ENCODE measurements around the gene C19orf47. TPM values are rescaled to one million over a fixed set of nuclear protein-coding genes. Genes with fewer than 3 reads are reported as not detected.
A peak's percentile ranks its signal among the peaks of the same experiment; 100 is the strongest.

The C19orf47 gene
- total RNA-seq, 1 experiment from 2014 or later = 33.7 TPM

DNA sequence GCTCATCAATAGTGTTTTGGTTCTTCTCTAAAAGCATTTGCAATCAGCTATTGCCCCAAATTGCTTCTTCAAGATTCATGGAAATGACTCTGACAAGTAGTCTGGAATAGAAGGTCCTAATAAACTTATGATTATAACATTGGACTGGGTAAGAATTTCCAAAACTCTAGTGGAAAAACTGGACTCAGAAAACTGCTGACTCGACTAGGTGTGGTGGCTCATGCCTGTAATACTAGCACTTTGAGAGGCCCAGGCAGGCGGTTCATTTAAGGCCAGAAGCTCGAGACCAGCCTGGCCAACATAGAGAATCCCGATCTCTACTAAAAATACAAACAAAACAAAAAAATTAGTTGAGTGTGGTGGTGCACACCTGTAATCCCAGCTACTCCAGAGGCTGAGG is 47.5 kb downstream of the C19orf47 start:
- H3K27ac ChIP-seq = no peak overlapping the region
- H3K27me3 ChIP-seq = no peaks in the 10 kb centered on the region
- no peaks in the 10 kb centered on the region for H3K9me3 ChIP-seq (replicated peaks)
- DNase-seq = no peak
- H3K4me1 ChIP-seq = no peaks in the 10 kb centered on the region
- H3K36me3 ChIP-seq = no peaks in the 10 kb centered on the region
- no peak overlapping the region for H3K4me3 ChIP-seq

DNA sequence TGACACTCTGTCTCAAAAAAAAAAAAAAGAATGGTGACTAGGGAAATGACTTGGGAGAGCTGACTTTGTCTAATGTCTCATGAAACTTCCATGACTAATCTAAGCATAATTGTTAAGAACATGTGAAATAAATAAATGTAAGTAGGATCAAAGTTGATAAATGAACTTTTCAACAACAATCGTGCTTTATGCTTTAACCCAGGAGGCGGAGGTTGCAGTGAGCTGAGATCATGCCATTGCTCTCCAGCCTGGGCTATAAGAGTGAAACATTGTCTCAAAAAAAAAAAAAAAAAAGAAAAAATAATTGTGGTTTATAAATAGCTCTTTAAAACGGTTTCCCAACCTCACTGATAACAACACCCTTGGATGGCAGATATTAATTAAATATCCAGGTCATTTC is 50.2 kb downstream of the C19orf47 start:
- Histone ChIP-seq H3K36me3 (no peaks in the 10 kb centered on the region), H3K27me3 (no peaks in the 10 kb centered on the region), H3K4me1 (no peaks in the 10 kb centered on the region), H3K9me3 (replicated peaks) (no peaks in the 10 kb centered on the region), H3K4me3 (no peak overlapping the region), H3K27ac (no peak overlapping the region)
- no peak for DNase-seq

DNA sequence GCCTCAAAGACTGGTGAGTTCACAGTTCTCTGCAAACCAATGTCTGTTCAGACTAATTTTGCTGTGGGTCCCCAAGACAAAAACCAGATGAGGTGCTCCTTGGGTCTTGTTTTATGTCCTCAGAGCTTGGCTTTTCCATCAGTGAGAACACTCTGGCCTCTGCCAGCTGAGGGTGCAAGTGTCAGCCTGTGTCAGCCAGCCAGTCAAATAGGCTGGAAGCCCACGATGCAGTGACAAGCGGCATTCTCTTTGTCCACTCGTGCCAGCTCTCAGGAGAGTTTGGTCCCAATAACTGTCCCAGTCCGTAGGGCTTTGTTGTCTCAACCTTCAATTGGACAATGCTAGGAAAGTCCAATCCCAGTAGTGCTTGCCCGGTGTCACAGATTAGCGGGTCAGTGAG is 53.6 kb downstream of the C19orf47 start:
- H3K27ac ChIP-seq = no peak overlapping the region

DNA sequence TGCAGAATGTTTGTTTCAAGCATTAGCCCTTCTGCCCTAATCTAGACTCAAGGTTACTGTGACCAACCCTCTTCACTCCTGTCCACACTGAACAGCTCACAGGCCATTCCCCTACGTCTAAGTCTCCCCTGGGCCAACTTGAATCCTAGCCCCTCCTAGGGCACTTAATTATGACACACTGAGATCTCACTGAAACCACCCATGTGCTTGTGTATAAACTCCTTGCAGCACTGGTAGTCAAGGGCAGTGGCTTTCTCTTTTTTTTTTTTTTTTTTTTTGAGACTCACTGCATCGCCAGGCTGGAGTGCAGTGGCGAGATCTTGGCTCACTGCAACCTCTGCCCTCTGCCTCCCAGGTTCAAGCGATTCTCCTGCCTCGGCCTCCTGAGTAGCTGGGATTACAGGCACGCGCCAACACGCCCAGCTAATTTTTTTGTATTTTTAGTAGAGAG is 61.2 kb downstream of the C19orf47 start:
- DNase-seq = peak in 1 of 2 experiments; percentile 36
- Histone ChIP-seq H3K36me3 (0 out of 2 replicates have a peak, but pooled peaks cover 2% of the 10 kb centered on the region), H3K4me1 (peaks cover 14% of the 10 kb centered on the region), H3K4me3 (no peak overlapping the region), H3K27me3 (no peaks in the 10 kb centered on the region), H3K27ac (no peak overlapping the region), H3K9me3 (replicated peaks) (no peaks in the 10 kb centered on the region)

More for the DNA sequence above, 53.6 kb downstream of the C19orf47 start:
- no peaks in the 10 kb centered on the region for H3K27me3 ChIP-seq
- no peaks in the 10 kb centered on the region for H3K4me1 ChIP-seq
- no peak for DNase-seq
- no peaks in the 10 kb centered on the region for H3K9me3 ChIP-seq (replicated peaks)
- no peak overlapping the region for H3K4me3 ChIP-seq
- H3K36me3 ChIP-seq = no peaks in the 10 kb centered on the region

DNA sequence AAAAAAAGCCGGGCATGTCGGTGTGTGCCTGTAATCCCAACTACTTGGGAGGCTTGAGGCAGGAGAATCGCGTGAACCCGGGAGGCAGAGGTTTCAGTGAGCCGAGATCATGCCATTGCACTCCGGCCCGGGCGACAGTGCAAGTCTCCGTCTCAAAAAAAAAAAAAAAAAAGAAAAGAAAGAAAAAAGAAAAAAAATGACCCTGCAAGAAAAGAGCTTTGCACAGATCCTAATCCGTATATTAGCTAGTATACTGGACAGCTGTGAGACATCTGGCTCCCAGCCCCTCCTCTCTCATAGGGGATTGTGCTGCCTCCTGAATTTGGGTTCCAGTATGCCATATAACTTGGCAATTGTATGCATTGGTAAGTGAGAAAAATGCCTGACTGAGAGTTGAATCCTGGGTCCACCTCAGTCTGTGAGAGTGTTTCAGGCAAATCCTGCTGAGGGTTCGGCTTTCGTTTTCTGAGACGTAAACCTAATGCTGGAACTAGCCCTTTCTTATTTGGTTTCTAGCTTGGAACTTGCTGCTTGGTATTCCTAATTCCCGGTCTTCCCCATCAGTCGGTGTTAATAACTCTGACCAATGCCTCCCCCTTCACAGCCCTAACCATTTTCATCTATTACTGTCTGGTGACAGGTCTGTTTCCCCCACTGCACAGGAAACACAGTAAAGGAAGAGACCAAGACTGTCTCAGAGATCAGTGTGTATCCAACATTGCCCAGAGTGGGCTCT is 61.8 kb downstream of the C19orf47 start:
- H3K9me3 ChIP-seq (replicated peaks) = no peaks in the 10 kb centered on the region
- peak overlapping the region; percentile 58 for H3K4me3 ChIP-seq
- DNase-seq = peak in 1 of 2 experiments; percentile 56
- peaks cover 14% of the 10 kb centered on the region for H3K4me1 ChIP-seq
- H3K27me3 ChIP-seq = no peaks in the 10 kb centered on the region
- 0 out of 2 replicates have a peak, but pooled peaks cover 2% of the 10 kb centered on the region for H3K36me3 ChIP-seq
- no peak overlapping the region for H3K27ac ChIP-seq

DNA sequence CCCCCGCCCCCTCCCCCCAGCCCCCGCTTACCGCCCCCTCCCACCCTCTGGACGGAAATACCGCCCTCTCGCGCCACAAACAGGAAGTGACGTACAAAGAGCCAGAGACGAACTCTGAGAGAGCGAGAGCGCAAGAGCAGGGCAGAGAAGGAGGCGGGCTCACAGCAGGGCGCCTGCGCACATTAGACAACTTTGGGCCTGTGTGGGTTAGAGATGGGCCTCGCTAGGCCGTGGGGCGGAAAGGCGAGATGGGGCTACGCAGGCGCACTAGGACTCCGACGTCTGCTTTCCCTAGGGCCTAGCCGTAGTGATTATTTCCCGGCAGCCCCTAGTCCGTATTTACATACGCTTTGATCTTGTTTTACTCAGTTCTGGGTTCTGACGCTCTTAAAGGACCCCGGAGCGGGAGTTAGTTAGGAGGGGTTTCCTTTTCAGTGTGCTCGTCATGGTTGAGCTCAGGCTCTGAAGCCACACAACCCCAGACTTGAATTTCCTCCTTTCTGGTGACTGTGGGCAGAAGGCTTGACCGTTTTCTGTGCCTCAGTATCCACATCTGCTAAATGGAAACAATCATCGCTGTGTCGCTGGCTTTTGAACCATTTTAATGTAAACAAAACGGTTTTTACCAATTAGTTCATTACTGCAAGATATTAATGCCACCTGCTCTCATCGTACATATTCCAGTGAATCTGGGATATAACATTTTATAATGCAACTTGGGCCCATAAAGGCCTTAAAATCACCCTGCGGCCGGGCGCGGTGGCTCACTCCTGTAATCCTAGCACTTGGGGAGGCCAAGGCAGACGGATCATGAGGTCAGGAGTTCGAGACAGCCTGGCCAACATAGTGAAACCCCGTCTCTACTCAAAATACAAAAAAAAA is 62.6 kb downstream of the C19orf47 start:
- Histone ChIP-seq H3K27ac (peak overlapping the region; percentile 89), H3K36me3 (0 out of 2 replicates have a peak, but pooled peaks cover 2% of the 10 kb centered on the region), H3K4me1 (peaks cover 14% of the 10 kb centered on the region), H3K4me3 (peak overlapping the region; percentile 88), H3K27me3 (no peaks in the 10 kb centered on the region), H3K9me3 (replicated peaks) (no peaks in the 10 kb centered on the region)
- DNase-seq = peak; percentile 100

DNA sequence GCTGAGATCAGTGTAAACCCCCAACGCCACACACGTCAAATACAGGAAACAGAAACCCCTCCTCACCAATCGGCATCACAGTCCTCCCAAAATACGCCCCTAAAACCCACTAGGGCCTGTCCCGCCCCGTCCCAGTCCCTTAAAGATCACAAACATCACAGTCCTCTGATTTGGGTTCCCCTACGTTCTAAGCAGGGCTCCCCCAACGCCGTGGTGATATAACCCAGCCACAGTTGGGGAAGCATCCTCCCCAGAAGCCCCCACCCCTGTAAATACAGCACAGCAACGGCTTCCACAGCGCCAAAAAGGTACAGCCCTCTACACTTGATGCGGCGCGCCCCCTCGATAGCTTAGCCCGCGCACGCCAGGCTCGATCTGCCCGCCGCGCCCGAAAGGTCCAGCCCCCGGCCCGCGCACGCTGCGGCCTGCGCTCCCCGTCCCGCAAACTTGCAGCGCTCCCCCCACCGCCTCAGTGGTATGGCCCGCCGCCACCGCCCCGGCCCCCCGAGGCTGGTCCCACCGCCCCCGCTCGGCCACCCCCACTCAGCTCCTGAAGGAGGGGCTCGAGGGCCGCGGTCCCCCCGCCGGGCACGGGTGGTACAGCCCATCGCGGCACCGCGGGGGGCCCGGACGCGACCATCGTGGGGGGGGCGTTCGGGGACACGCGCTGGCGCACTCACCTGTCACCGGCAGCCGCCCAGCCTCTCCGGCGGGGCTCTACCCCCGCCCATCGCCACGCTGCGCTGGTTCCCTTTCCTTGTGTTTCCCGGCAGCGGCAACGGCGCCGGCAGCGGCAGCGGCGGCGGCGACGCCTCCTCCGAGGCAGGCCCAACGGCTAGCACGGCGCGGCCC is 63.5 kb downstream of the C19orf47 start, which contains the start of gene AKT2:
AKT2 (minus strand) TSS at position 845 of the 852 bp plus-strand sequence. CDS start 20,078 bp downstream, outside the sequence.
- Histone ChIP-seq H3K27ac (peak within 1 kb of the TSS; percentile 89), H3K27me3 (no peaks in the 10 kb centered on the region), H3K4me1 (peaks cover 14% of the 10 kb centered on the region), H3K9me3 (replicated peaks) (no peaks in the 10 kb centered on the region), H3K36me3 (0 out of 2 replicates have a peak, but pooled peaks cover 2% of the 10 kb centered on the region), H3K4me3 (peak within 1 kb of the TSS; percentile 88)
- peak; percentile 84 to 85 for DNase-seq

DNA sequence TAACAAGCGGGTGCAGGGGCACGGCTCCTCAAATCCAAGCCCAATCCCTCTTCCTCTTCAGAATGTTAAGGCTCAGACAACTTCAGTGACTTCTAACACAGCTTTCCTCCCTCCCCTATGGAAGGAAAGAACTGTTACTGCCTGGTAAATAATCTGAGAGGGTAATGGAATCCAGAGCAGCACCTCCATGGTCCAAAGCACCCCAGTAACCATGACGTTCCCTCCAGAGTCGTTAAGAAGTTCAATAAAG is 64.0 kb downstream of the C19orf47 start:
- Histone ChIP-seq H3K36me3 (0 out of 2 replicates have a peak, but pooled peaks cover 2% of the 10 kb centered on the region), H3K4me1 (peaks cover 14% of the 10 kb centered on the region), H3K4me3 (peak overlapping the region; percentile 88), H3K9me3 (replicated peaks) (no peaks in the 10 kb centered on the region), H3K27ac (peak overlapping the region; percentile 89), H3K27me3 (no peaks in the 10 kb centered on the region)
- DNase-seq = no peak

DNA sequence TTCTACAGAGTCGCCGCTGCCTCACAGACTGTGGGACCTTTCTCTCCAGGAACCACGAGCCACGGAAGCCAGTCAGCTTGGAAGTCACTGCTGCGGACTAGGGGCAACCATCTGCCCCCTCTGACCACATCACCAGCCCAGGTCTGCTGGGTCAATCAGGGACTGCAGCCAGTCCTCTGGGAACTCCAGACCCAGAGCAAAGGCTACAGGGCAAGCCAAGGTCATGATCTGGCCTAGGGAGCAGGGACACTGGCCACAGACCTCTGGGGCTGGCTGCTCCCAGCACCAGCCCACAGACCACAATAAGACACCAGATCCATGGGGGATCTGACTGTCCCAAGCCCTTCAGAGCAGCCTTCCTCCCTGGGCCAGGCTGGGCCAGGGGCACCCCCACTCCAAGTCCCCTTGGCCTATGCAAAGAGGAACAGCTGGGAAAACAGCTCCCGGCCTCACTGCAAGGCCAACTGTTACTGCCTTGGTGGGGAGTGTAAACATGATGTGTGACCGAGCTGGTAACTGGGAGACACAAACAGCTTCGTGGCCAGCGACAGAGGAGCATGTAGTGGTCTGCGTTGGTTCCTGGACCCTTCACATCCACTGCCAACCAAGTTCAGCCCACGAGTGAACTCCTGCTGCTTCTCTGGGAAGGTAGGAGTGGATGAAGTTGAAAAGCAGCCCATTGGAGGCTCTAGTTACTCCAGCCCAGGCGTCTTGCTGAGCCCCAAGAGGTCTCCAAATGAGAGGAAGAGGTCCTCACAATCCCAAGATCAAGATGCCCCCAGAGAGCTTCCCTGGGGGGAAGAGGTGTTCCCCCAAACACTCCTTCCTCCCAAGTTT is 64.6 kb downstream of the C19orf47 start:
- Histone ChIP-seq H3K4me1 (peaks cover 14% of the 10 kb centered on the region), H3K4me3 (peak overlapping the region; percentile 88), H3K27ac (peak overlapping the region; percentile 89), H3K27me3 (no peaks in the 10 kb centered on the region), H3K36me3 (0 out of 2 replicates have a peak, but pooled peaks cover 2% of the 10 kb centered on the region), H3K9me3 (replicated peaks) (no peaks in the 10 kb centered on the region)
- DNase-seq = peak; percentile 95 to 96

DNA sequence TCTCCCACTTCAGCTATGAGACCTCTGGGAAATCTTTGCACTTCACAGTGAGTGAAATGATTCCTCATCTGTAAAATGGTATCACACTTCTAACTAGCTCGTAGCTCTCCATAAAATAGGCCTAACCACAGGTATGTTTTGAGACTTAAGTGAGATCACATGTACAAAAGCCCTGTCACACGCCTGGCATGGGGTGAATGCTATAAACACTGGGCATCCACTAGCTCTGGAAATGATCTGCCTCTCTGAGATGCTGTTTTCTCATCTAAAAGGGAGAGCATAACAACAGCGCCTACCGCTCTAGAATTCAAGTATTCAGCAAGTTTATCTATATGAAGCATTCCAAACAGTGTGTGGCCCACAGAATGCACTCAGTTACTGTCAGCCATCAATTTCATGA is 65.3 kb downstream of the C19orf47 start:
- DNase-seq = no peak
- H3K36me3 ChIP-seq = 0 out of 2 replicates have a peak, but pooled peaks cover 2% of the 10 kb centered on the region
- peak overlapping the region; percentile 89 for H3K27ac ChIP-seq
- peak overlapping the region; percentile 88 for H3K4me3 ChIP-seq
- H3K9me3 ChIP-seq (replicated peaks) = no peaks in the 10 kb centered on the region
- no peaks in the 10 kb centered on the region for H3K27me3 ChIP-seq
- peaks cover 14% of the 10 kb centered on the region for H3K4me1 ChIP-seq

DNA sequence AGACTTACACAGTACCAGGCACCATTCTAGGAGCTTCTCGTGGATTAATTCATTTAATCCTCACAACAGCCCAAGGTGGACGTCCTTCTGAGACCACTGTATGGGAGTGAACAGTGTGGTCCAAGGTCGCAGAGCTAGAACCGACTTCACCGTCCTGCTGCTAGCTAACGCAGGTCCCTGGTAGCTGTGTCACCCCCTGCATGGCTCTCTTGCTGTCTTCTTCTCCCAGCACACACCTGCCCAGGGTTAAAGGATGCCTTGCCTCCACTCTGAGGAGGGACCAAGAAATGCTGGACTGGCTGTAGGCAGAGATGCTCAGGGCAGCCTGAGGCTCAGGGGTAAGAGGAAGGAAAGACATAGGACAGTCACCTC is 66.0 kb downstream of the C19orf47 start:
- DNase-seq = no peak
- Histone ChIP-seq H3K4me1 (peaks cover 14% of the 10 kb centered on the region), H3K9me3 (replicated peaks) (no peaks in the 10 kb centered on the region), H3K27me3 (no peaks in the 10 kb centered on the region), H3K4me3 (no peak overlapping the region), H3K36me3 (0 out of 2 replicates have a peak, but pooled peaks cover 2% of the 10 kb centered on the region), H3K27ac (no peak overlapping the region)

DNA sequence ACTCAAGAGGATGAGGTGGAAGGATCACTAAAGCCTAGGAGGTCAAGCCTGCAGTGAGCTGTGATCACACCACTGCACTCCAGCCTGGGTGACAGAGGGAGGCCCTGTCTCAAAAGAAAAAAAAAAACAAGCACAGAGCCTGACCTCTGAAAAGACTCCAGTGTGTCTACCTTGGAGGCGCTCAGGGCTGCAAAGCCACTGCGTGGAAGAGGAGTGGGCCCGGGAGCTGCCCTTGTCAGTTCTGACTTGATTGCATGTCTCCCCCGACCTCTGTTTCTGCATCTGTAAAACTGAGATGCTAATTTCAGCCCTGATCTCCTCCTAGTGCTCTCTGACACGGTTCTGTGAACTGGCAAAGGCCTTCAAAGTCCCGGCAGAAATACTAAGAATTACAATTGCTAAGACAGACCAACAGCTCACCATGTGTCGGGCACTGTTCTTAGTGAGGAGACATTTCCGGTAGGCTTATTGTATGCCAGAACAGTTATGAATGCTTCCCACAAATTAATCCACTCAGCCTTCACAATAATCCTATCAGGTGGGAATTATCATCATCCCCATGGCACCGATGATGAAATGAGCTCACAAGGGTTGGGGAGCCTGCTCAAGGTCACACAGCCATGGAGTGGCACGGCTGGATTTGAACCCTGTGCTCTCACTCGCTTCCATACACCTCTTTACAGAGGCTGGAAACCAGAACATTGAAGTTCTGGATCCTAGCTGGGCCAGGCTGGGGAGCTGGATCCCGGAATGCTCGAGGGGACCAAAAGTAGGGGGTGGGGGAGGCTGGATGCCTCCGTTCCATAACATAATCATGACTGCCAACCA is 66.6 kb downstream of the C19orf47 start:
- H3K4me3 ChIP-seq = no peak overlapping the region
- DNase-seq = no peak
- H3K4me1 ChIP-seq = peaks cover 12% of the 10 kb centered on the region
- H3K36me3 ChIP-seq = peaks cover 2% of the 10 kb centered on the region; the same call in 1 of the 2 replicates
- H3K9me3 ChIP-seq (replicated peaks) = no peaks in the 10 kb centered on the region
- no peak overlapping the region for H3K27ac ChIP-seq
- no peaks in the 10 kb centered on the region for H3K27me3 ChIP-seq
